Frontal cortex (tissue), 4 donors: Measurements from ENCODE around the gene TRIM69. TPM values are rescaled to one million over a fixed set of nuclear protein-coding genes. Genes with fewer than 3 reads are reported as not detected.
"Not testable (repeated sequence)": the region's sequence is repeated elsewhere in the genome, so short reads cannot be mapped to it uniquely, and the experiment has no call there.

Experiments used
- DNase-seq, 2 donors: peaks; one replicate each; pipeline ENCODE4 v3.0.0; 2012; ENCODE audit warnings: low spot score in 2 of 2
- FAIRE-seq: peaks from 2 replicates; lab custom pipeline; 2012; peaks lifted over from hg19 to GRCh38; lab: Jason Lieb, UNC
- total RNA-seq: library from RNA; depleted of rRNA; stranded (reverse); fragments of >200 nt; gene quantifications from one replicate; pipeline ENCODE4 v1.2.3, GENCODE V29; 2014
- donor health status: control.
- donor health status: control.
- donor health status: control.

The TRIM69 gene
- 40.4 TPM for total RNA-seq

DNA sequence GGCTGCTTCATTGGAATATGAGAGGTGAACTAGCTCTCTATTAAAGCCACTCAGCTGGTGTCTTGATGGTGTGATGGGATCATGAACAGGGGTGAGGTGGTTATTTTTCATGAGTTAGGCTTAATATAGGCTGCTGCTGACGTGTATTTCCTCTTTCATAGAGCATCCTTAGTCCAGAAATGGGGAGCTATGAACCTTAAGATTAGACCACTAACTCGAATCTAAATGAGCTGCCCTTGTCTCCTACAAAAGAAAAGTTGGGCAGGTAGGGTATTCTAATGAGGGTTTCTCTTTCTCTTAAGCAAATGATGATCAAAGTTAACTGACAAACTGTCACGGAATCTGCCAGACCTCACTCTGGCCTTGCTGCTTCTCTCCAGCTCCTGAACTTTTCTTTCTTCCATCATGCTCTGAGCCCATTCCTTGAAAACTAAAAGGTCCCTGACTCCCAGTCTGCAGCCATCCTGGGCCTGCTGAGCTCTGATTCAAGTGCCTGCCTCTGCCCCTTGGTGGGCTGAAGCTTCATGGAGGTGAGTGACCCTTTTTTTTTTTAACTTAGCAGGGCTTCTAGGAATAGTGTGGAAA, at the start of gene TRIM69:
TRIM69 (plus strand) TSS at position 348 of the 585 bp plus-strand sequence; CDS start at position 525, 177 bp downstream.
- FAIRE-seq (no peak), DNase-seq (no peak)

DNA sequence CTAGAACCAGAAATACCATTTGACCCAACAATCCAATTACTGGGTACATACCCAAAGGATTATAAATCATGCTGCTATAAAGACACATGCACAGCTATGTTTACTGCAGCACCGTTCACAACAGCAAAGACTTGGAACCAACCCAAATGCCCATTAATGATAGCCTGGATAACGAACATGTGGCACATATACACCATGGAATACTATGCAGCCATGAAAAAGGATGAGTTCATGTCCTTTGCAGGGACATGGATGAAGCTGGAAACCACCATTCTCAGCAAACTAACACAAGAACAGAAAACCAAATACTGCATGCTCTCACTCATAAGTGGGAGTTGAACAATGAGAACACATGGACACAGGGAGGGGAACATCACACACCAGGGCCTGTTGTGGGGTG, 47.0 kb upstream of the TRIM69 start:
- DNase-seq, FAIRE-seq: not testable (repeated sequence)

DNA sequence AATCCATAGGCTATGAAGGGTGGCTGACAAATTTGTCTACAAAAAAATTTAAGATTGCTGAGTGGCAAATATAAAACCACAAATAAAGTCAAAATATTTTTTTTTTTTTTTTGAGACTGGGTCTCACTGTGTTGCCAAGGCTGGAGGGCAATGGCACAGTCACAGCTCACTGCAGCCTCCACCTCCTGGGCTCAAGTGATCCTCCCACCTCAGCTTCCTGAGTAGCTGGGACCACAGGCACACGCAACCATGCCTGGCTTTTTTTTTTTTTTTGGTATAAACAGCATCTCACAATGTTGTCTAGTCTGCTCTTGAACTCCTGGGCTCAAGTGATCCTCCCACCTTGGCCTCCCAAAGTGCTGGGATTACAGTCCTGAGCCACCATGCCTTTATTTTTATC, 46.1 kb upstream of the TRIM69 start:
- DNase-seq, FAIRE-seq: not testable (repeated sequence)

- FAIRE-seq = no peak
- no peak for DNase-seq
Observed at GRCh38 chr15:44692659-44693058, 43.7 kb upstream of the TRIM69 start.

GRCh38 chr15:44694416-44694815, 41.9 kb upstream of the TRIM69 start:
- DNase-seq (no peak), FAIRE-seq (no peak)

GRCh38 chr15:44695294-44695693, 41.0 kb upstream of the TRIM69 start:
- no peak for FAIRE-seq

DNA sequence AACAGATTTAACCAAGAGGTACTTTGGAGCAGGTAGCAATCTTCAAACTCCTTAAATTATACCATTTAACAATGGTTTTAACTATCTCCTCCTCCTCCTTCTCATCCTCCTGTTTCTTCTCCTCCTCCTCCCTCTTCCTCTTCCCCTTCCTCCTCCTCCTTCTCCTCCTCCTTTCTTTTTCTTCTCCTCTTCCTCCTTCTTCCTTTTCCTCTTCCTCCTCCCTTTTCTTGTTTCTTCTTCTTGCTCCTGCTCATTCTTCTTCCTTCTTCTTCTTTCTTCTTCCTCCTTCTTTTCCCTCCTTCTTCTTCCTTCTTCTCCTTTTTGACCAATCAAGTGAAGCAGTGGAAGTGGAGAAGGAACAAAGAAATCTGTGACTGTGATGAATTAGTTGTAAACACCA, 39.3 kb upstream of the TRIM69 start:
- FAIRE-seq (no peak), DNase-seq (no peak)

More at GRCh38 chr15:44695294-44695693, 41.0 kb upstream of the TRIM69 start:
- no peak for DNase-seq

- FAIRE-seq (no peak), DNase-seq (no peak)
Observed at GRCh38 chr15:44698641-44699040, 37.7 kb upstream of the TRIM69 start.

DNA sequence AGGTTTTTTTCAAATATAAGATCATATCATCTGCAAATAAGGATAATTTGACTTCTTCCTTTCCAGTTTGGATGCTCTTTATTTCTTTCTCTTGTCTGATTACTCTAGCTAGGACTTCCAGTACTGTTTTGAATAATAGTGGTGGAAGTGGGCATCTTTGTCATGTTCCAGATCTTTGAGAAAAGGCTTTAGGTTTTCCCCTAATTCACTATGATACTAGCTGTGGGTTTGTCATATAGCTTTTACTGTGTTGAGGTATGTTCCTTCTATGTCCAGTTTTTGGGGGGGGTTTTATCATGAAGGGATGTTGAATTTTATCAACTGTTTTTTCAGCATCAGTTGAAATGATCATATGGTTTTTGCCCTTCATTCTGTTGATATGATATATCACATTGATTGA, 35.7 kb upstream of the TRIM69 start:
- DNase-seq, FAIRE-seq: not testable (repeated sequence)

- FAIRE-seq = no peak
- no peak for DNase-seq
Observed at GRCh38 chr15:44705986-44706385, 30.3 kb upstream of the TRIM69 start.

GRCh38 chr15:44706401-44706800, 29.9 kb upstream of the TRIM69 start:
- FAIRE-seq (no peak), DNase-seq (no peak)

GRCh38 chr15:44706946-44707636, 29.2 kb upstream of the TRIM69 start:
- no peak for FAIRE-seq
- no peak for DNase-seq

DNA sequence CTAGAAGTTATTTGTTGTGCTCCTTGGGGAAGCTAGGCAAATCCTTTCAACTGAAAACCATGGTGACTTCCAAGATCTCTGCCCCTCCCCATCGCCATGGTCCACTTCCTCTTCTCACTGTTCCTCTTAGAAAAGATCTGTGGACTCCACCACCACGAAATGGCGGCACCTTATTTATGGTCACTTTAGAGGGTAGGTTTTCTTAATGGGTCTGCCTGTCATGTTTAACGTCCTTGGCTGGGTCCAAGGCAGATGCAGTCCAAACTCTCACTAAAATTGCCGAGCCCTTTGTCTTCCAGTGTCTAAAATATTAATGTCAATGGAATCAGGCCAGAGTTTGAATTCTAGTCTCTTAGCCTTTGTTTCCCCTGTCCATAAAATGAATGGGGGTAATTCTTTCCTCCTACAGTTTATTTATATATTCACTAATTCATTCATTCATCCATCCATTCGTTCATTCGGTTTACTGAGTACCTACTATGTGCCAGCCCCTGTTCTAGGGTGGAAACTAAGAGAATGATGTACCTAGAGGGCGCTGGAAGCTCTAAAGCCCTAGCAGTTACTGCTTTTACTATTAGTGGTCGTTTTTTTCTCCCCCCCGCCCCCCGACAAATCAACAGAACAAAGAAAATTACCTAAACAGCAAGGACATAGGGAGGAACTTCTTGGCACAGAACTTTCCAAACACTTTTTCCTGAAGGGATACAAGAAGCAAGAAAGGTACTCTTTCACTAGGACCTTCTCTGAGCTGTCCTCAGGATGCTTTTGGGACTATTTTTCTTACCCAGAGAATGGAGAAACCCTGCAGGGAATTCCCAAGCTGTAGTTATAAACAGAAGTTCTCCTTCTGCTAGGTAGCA, 25.9 kb upstream of the TRIM69 start:
- DNase-seq = no peak

GRCh38 chr15:44711096-44711742, 25.1 kb upstream of the TRIM69 start, which contains the start of the genes B2M and PATL2:
Gene B2M (plus strand): TSS chr15:44711517. CDS start chr15:44711547, 30 bp downstream.
Gene PATL2 (minus strand): TSS chr15:44711323. CDS start chr15:44676490, 34,833 bp downstream.
- DNase-seq = peak; percentile 77 to 90
- no peak for FAIRE-seq

More for the DNA sequence above, 25.9 kb upstream of the TRIM69 start:
- no peak for FAIRE-seq

GRCh38 chr15:44711743-44712345, 24.5 kb upstream of the TRIM69 start:
- FAIRE-seq = no peak
- DNase-seq = no peak

DNA sequence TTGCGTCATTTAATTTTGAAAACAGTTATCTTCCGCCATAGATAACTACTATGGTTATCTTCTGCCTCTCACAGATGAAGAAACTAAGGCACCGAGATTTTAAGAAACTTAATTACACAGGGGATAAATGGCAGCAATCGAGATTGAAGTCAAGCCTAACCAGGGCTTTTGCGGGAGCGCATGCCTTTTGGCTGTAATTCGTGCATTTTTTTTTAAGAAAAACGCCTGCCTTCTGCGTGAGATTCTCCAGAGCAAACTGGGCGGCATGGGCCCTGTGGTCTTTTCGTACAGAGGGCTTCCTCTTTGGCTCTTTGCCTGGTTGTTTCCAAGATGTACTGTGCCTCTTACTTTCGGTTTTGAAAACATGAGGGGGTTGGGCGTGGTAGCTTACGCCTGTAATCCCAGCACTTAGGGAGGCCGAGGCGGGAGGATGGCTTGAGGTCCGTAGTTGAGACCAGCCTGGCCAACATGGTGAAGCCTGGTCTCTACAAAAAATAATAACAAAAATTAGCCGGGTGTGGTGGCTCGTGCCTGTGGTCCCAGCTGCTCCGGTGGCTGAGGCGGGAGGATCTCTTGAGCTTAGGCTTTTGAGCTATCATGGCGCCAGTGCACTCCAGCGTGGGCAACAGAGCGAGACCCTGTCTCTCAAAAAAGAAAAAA, 23.9 kb upstream of the TRIM69 start:
- DNase-seq = no peak
- no peak for FAIRE-seq

- no peak for FAIRE-seq
- DNase-seq = no peak
Observed at GRCh38 chr15:44713006-44713966, 23.0 kb upstream of the TRIM69 start.
